ENCODE measurements around the gene KIF26B.
"Not testable (repeated sequence)": the region's sequence is repeated elsewhere in the genome, so short reads cannot be mapped to it uniquely, and the experiment has no call there.

The KIF26B gene

GRCh38 chr1:245730801-245731200, 576.0 kb downstream of the KIF26B start:
- no peaks in the 10 kb centered on the region for H3K27me3 ChIP-seq (ENCODE audit: control insufficient read depth, insufficient read depth, low read length, poor library complexity, severe bottlenecking)
- no peaks in the 10 kb centered on the region for H3K36me3 ChIP-seq (ENCODE audit: control insufficient read depth, insufficient read depth, low read length)
- no peak overlapping the region for H3K27ac ChIP-seq (ENCODE audit: insufficient read depth, low read depth, low read length, poor library complexity, severe bottlenecking)
- no peaks in the 10 kb centered on the region for H3K4me1 ChIP-seq (ENCODE audit: control insufficient read depth, insufficient read depth, low read length)
- 90 to 92% methylated on average over 2 of the region's 2 CpGs for WGBS, 2 experiments
- H3K9me3 ChIP-seq (ENCODE audit: control insufficient read depth, low read length) = no peaks in the 10 kb centered on the region
- no peak overlapping the region for H3K4me3 ChIP-seq (ENCODE audit: insufficient read depth, low read depth, low read length)

- not testable (repeated sequence) for H3K27me3 ChIP-seq (ENCODE audit: control insufficient read depth, insufficient read depth, low read length, poor library complexity, severe bottlenecking); H3K9me3 ChIP-seq (ENCODE audit: control insufficient read depth, low read length); H3K36me3 ChIP-seq (ENCODE audit: control insufficient read depth, insufficient read depth, low read length); H3K27ac ChIP-seq (ENCODE audit: insufficient read depth, low read depth, low read length, poor library complexity, severe bottlenecking); H3K4me3 ChIP-seq (ENCODE audit: insufficient read depth, low read depth, low read length)
- peaks cover 12% of the 10 kb centered on the region for H3K4me1 ChIP-seq (ENCODE audit: control insufficient read depth, insufficient read depth, low read length)
- WGBS, 2 experiments = 90 to 91% methylated on average over 1 of the region's 1 CpG
These were observed 585.6 kb downstream of the KIF26B start for GRCh38 chr1:245740336-245740735.

GRCh38 chr1:245742896-245743295, 588.1 kb downstream of the KIF26B start:
- WGBS, 2 experiments = 76 to 80% methylated on average over 9 of the region's 9 CpGs
- Histone ChIP-seq H3K4me1 (ENCODE audit: control insufficient read depth, insufficient read depth, low read length) (peaks cover 12% of the 10 kb centered on the region), H3K27ac (ENCODE audit: insufficient read depth, low read depth, low read length, poor library complexity, severe bottlenecking) (peak overlapping the region; percentile 36), H3K9me3 (ENCODE audit: control insufficient read depth, low read length) (no peaks in the 10 kb centered on the region), H3K36me3 (ENCODE audit: control insufficient read depth, insufficient read depth, low read length) (no peaks in the 10 kb centered on the region), H3K27me3 (ENCODE audit: control insufficient read depth, insufficient read depth, low read length, poor library complexity, severe bottlenecking) (no peaks in the 10 kb centered on the region), H3K4me3 (ENCODE audit: insufficient read depth, low read depth, low read length) (no peak overlapping the region)

GRCh38 chr1:245748240-245748639, 593.5 kb downstream of the KIF26B start:
- H3K27me3 ChIP-seq (ENCODE audit: control insufficient read depth, insufficient read depth, low read length, poor library complexity, severe bottlenecking) = no peaks in the 10 kb centered on the region
- no peaks in the 10 kb centered on the region for H3K36me3 ChIP-seq (ENCODE audit: control insufficient read depth, insufficient read depth, low read length)
- H3K4me3 ChIP-seq (ENCODE audit: insufficient read depth, low read depth, low read length) = no peak overlapping the region
- no peaks in the 10 kb centered on the region for H3K9me3 ChIP-seq (ENCODE audit: control insufficient read depth, low read length)
- no peak overlapping the region for H3K27ac ChIP-seq (ENCODE audit: insufficient read depth, low read depth, low read length, poor library complexity, severe bottlenecking)
- H3K4me1 ChIP-seq (ENCODE audit: control insufficient read depth, insufficient read depth, low read length) = peaks cover 13% of the 10 kb centered on the region
- WGBS, 2 experiments = 84 to 87% methylated on average over 10 of the region's 10 CpGs

GRCh38 chr1:245748646-245749045, 593.9 kb downstream of the KIF26B start:
- H3K4me3 ChIP-seq (ENCODE audit: insufficient read depth, low read depth, low read length) = no peak overlapping the region
- peaks cover 13% of the 10 kb centered on the region for H3K4me1 ChIP-seq (ENCODE audit: control insufficient read depth, insufficient read depth, low read length)
- H3K36me3 ChIP-seq (ENCODE audit: control insufficient read depth, insufficient read depth, low read length) = no peaks in the 10 kb centered on the region
- no peaks in the 10 kb centered on the region for H3K9me3 ChIP-seq (ENCODE audit: control insufficient read depth, low read length)
- no peak overlapping the region for H3K27ac ChIP-seq (ENCODE audit: insufficient read depth, low read depth, low read length, poor library complexity, severe bottlenecking)
- WGBS, 2 experiments = 90 to 93% methylated on average over 2 to 3 of the region's 3 CpGs
- no peaks in the 10 kb centered on the region for H3K27me3 ChIP-seq (ENCODE audit: control insufficient read depth, insufficient read depth, low read length, poor library complexity, severe bottlenecking)

GRCh38 chr1:245749053-245749452, 594.3 kb downstream of the KIF26B start:
- 90 to 96% methylated on average over 3 of the region's 3 CpGs for WGBS, 2 experiments
- H3K4me3 ChIP-seq (ENCODE audit: insufficient read depth, low read depth, low read length) = no peak overlapping the region

GRCh38 chr1:245750261-245750660, 595.5 kb downstream of the KIF26B start:
- Histone ChIP-seq H3K4me3 (ENCODE audit: insufficient read depth, low read depth, low read length) (no peak overlapping the region), H3K27ac (ENCODE audit: insufficient read depth, low read depth, low read length, poor library complexity, severe bottlenecking) (no peak overlapping the region), H3K27me3 (ENCODE audit: control insufficient read depth, insufficient read depth, low read length, poor library complexity, severe bottlenecking) (no peaks in the 10 kb centered on the region), H3K36me3 (ENCODE audit: control insufficient read depth, insufficient read depth, low read length) (no peaks in the 10 kb centered on the region), H3K9me3 (ENCODE audit: control insufficient read depth, low read length) (no peaks in the 10 kb centered on the region), H3K4me1 (ENCODE audit: control insufficient read depth, insufficient read depth, low read length) (peaks cover 13% of the 10 kb centered on the region)
- 97% methylated on average over 3 of the region's 3 CpGs for WGBS, 2 experiments

More at GRCh38 chr1:245749053-245749452, 594.3 kb downstream of the KIF26B start:
- Histone ChIP-seq H3K36me3 (ENCODE audit: control insufficient read depth, insufficient read depth, low read length) (no peaks in the 10 kb centered on the region), H3K9me3 (ENCODE audit: control insufficient read depth, low read length) (no peaks in the 10 kb centered on the region), H3K4me1 (ENCODE audit: control insufficient read depth, insufficient read depth, low read length) (peaks cover 13% of the 10 kb centered on the region), H3K27ac (ENCODE audit: insufficient read depth, low read depth, low read length, poor library complexity, severe bottlenecking) (no peak overlapping the region), H3K27me3 (ENCODE audit: control insufficient read depth, insufficient read depth, low read length, poor library complexity, severe bottlenecking) (no peaks in the 10 kb centered on the region)

- peaks cover 13% of the 10 kb centered on the region for H3K4me1 ChIP-seq (ENCODE audit: control insufficient read depth, insufficient read depth, low read length)
- no peaks in the 10 kb centered on the region for H3K27me3 ChIP-seq (ENCODE audit: control insufficient read depth, insufficient read depth, low read length, poor library complexity, severe bottlenecking)
- peak overlapping the region; percentile 19 for H3K27ac ChIP-seq (ENCODE audit: insufficient read depth, low read depth, low read length, poor library complexity, severe bottlenecking)
- 69 to 77% methylated on average over 4 of the region's 4 CpGs for WGBS, 2 experiments
- H3K4me3 ChIP-seq (ENCODE audit: insufficient read depth, low read depth, low read length) = no peak overlapping the region
- no peaks in the 10 kb centered on the region for H3K36me3 ChIP-seq (ENCODE audit: control insufficient read depth, insufficient read depth, low read length)
- H3K9me3 ChIP-seq (ENCODE audit: control insufficient read depth, low read length) = no peaks in the 10 kb centered on the region
These were observed 596.3 kb downstream of the KIF26B start for GRCh38 chr1:245751116-245751515.

- peaks cover 13% of the 10 kb centered on the region for H3K4me1 ChIP-seq (ENCODE audit: control insufficient read depth, insufficient read depth, low read length)
- H3K27me3 ChIP-seq (ENCODE audit: control insufficient read depth, insufficient read depth, low read length, poor library complexity, severe bottlenecking) = no peaks in the 10 kb centered on the region
- 64 to 67% methylated on average over 12 of the region's 12 CpGs for WGBS, 2 experiments
- peak overlapping the region; percentile 19 for H3K27ac ChIP-seq (ENCODE audit: insufficient read depth, low read depth, low read length, poor library complexity, severe bottlenecking)
- no peaks in the 10 kb centered on the region for H3K36me3 ChIP-seq (ENCODE audit: control insufficient read depth, insufficient read depth, low read length)
- no peaks in the 10 kb centered on the region for H3K9me3 ChIP-seq (ENCODE audit: control insufficient read depth, low read length)
- H3K4me3 ChIP-seq (ENCODE audit: insufficient read depth, low read depth, low read length) = no peak overlapping the region
These were observed 597.1 kb downstream of the KIF26B start for GRCh38 chr1:245751726-245752470.

GRCh38 chr1:245752561-245752960, 597.8 kb downstream of the KIF26B start:
- Histone ChIP-seq H3K36me3 (ENCODE audit: control insufficient read depth, insufficient read depth, low read length) (no peaks in the 10 kb centered on the region), H3K27ac (ENCODE audit: insufficient read depth, low read depth, low read length, poor library complexity, severe bottlenecking) (no peak overlapping the region), H3K9me3 (ENCODE audit: control insufficient read depth, low read length) (no peaks in the 10 kb centered on the region), H3K4me1 (ENCODE audit: control insufficient read depth, insufficient read depth, low read length) (peaks cover 13% of the 10 kb centered on the region), H3K27me3 (ENCODE audit: control insufficient read depth, insufficient read depth, low read length, poor library complexity, severe bottlenecking) (no peaks in the 10 kb centered on the region), H3K4me3 (ENCODE audit: insufficient read depth, low read depth, low read length) (no peak overlapping the region)
- WGBS, 2 experiments = 93 to 99% methylated on average over 3 of the region's 3 CpGs
